GM19438 (cell line): ENCODE results near the gene TTC1.
"Not testable (repeated sequence)": the region's sequence is repeated elsewhere in the genome, so short reads cannot be mapped to it uniquely, and the experiment has no call there.

ENCODE experiments used
- ATAC-seq: cut with Tn5 transposase; IDR thresholded peaks from one replicate; pipeline ENCODE4 v1.9.1; 2021; ENCODE audit warnings: low read depth; ENCODE audit not compliant: unreplicated experiment

Gene TTC1

DNA sequence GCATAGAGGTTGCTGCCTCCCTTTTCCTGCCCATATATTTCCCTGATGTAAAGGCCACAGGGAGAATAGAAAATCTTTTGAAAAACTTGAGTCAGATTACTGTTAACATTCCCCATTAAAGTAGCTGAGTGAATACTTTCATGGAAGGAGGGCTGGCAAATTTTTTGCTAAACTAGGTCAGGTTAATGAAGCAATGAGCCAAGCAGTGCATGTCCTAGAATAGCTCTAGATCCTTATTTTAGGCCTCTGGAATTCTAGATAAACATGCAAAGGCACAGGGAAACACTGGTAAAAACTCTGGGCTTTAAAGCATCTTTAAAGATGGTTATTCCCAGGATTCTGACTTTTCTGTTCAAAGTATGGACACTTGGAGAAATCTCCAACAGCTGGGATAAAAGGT is 27.9 kb downstream of the TTC1 start:
- no peak for ATAC-seq

DNA sequence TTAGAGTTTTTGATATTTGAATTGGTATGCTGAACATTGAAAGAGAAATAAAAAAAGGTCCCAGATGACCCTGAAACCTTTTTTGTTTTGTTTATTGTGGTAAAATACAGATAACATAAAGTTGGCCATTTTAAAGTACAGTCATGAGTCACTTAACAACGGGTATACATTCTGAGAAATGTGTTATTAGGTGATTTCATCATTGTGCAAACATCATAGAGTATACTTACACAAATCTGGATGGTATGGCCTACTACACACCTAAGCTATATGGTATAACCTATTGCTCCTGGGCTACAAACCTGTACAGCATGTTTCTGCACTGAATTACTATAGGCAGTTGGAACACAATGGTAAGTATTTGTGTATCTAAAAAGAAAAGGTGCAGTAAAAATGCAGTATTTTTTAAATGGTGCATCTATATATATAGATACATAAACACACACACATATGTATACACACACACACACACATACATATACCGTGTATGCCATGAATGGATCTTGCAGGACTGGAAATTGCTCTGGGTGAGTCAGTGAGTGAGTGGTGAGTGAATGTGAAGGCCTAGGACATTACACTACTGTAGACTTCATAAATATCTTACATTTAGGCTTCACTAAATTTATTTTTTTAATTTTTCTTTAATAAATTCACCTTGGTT is 31.0 kb downstream of the TTC1 start:
- no peak for ATAC-seq

DNA sequence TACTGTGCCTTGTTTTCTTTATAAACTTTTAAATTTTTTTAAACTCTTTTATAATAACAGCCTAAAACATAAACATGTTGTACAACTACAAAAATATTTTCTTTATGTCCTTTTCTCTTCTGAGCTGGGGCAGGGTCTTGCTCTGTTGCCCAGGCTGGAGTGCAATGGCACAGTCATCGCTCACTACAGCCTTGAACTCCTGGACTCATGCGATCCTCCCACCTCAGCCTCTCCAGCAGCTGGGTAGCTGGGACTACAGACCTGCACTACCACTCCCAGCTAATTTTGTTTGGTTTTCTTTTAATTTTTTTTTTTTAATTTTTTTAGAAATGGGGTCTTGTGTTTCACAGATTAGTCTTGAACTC is 31.5 kb downstream of the TTC1 start:
- ATAC-seq = no peak

DNA sequence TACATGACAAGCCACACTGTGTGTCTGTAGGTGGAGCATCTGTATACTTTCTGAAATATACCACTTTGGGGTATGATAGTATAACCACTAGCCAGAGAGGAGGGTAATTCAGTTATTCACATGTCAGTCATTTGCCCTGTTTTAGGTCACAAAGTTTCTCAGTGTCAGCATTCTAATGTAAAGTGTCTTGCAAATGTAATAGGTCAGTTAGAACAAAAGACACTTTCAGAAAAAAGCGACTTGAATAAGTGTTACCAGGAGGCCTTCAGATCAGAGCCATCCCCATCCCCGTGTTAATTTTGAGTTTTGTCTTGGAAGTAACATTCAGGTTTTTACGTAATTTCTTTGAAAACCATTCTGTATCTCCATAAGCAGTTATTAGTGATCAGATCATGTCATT is 33.7 kb downstream of the TTC1 start:
- ATAC-seq = no peak

DNA sequence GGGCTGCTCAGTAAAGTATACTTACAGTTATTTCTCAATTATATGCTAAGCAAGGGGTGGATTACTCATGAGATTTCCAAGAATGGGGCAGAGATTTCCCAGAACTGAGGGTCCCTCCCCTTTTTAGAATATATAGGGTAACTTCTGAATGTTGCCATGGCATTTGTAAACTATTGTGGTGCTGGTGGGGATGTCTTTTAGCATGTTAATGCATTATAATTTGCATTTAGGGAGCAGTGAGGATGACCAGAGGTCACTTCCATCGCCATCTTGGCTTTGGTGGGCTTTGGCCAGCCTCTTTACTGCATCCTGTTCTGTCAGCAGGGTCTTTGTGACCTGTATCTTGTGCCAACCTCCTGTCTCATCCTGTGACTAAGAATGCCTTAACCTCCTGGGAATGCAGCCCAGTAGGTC is 35.5 kb downstream of the TTC1 start:
- ATAC-seq = no peak

DNA sequence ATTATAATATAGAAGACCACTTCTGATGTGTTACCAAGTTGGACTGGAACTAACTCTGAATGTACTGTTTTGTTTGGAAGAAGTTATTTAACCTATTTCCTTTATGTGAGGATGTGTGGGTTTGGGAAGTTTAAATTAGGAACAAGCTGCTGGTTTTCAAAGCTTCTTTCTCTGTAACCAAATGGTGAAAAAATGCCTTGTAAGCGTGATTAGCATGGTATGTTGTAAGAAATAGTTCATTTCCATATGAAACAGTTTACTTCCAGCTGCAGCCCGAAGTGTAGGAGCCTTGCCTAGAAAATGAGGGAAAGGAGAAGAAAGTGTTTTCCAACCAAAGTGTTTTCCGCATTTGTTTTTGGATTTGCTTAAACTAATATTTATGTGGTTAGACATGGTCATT is 36.0 kb downstream of the TTC1 start:
- ATAC-seq = no peak

DNA sequence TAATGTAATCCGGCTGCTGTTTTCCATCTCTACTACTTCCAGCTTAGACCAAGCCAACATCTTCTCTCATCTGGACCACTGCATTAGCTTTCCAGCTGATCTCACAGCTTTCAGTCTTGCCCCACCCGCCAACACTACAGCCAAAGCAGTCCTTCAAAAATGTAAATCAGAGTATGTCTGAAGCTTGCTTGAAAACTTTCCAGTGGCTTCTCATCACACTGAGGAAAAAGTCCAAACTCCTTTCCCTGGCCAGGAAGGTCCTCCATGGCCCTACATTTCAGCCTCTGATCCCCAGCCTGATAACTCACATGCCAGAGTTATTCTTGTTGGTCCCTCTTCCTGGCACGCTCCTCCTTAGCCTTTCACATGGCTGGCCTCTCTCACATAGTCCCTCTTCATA is 38.5 kb downstream of the TTC1 start:
- ATAC-seq = no peak

DNA sequence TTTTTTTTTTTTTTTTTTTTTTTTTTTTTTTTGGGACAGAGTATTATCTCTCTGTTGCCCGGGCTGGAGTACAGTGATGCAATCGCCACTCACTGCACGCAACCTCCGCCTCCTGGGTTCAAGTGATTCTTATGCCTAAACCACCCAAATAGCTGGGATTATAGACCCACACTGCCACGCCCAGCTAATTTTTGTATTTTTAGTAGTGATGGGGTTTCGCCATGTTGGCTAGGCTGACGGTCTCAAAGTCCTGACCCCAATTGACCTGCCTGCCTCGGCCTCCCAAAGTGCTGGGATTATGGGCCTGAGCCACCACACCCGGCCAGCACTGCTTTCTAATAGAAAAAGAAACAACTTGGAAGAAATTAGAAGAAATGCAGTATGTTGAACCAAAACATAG is 39.2 kb downstream of the TTC1 start:
- no peak for ATAC-seq

DNA sequence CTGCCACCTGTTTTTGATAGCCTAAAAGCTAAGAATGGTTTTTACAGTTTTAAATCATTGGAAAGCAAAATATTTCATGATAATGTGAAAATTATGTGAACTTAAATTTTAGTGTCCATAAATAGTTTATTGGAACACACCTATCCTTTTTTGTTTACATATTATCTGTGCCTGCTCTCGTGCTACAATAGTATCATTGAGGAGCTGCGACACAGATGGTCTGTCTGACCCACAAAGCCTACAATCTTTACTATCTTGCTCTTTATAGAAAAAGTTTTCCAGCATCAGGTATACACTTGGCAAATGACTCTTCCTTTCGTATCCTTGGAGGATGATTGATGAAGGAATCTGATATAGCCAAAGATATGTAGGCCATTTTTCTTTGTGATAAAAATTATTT is 40.2 kb downstream of the TTC1 start:
- ATAC-seq = no peak

DNA sequence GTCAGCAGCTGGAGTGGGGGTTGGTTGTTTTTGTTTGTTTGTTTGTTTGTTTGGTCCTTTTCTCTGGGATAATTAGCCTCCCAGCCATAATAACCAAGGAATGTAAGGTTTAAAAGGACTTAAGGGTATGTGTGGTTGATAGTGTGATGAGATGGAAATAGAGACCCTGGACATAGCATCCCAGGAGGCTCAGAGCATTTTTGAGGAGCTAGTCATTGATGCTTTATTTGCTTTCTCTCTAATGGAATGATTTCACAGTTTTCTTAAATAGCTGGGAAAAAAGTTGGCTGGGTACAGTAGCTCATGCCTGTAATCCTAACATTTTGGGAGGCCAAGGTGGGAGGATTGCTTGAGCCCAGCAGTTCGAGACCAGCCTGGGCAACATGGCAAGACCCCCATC is 45.1 kb downstream of the TTC1 start:
- ATAC-seq = no peak

DNA sequence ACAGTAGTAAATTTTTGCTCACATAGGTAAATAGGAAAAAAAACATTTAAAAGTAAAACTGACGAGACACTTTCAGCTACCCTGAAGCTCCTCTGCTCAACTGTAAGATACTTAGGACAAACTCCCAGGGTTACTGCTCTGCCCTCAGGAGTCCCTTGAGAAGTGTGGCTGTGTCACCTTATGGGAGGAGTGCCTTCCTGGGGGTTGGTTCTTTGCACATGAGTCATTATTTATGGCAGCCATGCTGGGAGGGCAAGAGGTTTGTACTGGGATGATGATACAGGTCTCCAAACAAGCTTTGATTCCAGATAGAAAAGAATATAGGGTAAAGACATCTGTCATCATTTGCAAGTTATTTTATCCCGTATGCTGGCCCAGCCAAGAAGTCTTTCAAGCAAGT is 45.9 kb downstream of the TTC1 start:
- ATAC-seq = no peak

DNA sequence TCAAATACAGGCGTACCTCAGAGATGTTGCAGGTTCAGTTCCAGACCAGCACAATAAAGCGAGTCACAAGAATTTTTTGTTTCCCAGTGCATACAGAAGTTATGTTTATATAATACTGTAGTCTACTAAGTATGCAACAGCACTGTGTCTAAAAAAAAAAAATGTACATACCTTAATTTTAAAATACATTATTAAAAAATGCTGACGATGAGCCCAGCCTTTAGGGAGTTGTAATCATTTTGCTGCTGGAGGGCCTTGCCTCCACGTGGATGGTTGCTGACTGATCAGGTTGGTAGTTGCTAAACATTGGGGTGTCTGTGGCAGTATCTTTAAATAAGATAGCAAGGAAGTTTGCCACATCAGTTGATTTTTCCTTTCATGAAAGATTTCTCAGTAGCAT is 48.3 kb downstream of the TTC1 start:
- no peak for ATAC-seq

DNA sequence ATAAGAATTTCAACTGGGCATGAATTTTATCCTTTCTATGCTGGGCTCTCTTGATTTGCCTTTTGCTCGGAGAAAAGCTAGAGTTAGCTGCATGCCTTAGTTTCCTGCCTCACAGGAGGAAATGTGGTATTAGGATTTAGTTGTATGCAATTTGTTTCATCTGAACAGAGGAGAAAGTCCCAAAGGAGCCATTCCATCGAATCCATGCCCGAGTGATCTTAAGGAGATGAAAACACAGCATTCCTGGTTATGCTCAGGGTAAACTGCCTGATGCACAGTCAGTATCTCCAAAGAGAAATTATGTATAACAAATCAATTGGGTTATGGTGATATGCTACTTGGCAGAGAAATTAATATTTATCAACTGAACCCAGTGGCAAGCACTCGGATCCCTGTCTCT is 51.1 kb downstream of the TTC1 start:
- no peak for ATAC-seq

DNA sequence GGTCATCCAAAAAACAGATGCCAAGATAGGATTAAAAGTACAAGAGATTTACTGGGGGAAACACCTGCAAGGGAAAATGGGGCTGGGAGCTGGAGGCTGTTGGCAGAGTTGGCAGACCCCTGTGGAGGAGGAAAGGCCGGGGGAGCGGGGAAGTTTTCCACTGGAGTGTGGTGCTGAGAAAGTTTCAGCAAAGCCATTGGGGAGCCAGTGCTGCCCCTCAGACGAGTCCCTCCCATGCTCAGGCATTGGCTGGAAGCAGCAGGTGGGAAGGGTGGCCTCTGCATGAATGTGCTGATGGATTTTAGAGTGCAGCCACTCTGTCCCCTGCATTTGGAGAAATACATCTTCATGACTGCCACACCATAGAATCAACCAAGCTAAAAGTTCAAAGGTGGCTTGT is 52.8 kb downstream of the TTC1 start:
- no peak for ATAC-seq

DNA sequence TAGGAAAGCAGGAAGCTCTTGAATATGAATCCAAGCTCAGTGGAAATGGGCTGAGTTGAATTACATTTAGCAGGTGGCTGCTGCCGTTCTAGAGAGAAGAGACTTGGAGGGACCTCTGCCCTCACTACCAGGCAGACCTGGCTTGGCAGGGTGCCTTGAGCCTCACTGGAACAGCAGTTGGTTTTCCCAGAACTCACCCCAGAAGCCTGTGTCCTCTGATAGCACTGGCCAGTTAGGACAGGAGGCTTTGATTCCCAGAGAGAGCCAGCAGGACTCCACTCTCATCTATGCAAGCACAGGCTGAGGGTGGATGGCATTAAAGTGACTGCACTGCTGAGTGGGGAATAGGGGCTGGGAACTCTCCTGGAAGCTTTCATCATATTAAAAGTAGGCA is 55.5 kb downstream of the TTC1 start:
- ATAC-seq = no peak

DNA sequence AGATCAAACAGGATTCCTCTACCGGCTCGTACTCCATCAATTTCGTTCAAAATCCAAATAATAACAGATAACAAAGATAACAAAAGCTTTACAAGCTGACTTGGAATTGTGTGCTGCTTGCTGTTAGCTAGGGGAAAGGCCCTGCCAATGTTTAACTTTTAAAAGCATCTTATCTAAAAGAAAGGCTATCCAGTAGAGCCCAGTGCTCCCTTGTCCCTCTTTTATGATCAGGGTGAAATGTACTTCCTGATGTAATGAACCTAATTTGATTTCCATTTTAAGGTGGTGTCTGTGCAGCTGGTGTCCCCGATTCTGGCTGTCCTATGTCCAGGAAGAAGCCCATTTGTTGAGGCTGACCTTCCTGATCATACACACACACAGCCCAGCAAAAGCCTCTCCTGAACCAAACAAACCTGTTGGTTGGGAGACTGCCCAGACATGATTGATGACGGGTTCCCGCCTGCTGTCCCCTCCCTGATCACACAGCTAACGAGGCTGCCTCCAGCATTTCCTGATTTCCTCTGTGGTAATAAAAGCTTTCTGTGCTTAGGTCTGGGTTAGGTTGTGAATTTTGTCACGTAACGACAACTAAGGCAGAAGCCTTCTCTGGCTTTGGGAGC is 56.2 kb downstream of the TTC1 start:
- ATAC-seq = no peak

DNA sequence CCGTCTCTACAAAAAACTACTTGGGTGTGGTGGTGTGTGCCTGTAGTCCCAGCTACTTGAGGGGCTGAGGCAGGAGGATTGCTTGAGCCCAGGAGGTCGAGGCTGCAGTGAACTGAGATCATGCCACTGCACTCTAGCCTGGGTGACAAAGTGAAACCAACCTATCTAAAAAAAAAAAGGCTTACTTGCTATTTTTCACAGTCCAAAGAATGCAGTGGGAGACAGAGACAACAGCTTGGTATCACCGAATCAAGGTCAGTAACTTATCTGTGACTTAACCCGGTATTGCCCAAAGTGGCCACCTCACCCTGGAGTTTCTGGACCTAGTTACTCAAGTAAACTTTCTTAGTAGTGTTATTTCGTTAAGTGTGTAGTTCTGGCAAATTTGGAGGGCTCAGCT is 60.2 kb downstream of the TTC1 start:
- ATAC-seq = not testable (repeated sequence)

DNA sequence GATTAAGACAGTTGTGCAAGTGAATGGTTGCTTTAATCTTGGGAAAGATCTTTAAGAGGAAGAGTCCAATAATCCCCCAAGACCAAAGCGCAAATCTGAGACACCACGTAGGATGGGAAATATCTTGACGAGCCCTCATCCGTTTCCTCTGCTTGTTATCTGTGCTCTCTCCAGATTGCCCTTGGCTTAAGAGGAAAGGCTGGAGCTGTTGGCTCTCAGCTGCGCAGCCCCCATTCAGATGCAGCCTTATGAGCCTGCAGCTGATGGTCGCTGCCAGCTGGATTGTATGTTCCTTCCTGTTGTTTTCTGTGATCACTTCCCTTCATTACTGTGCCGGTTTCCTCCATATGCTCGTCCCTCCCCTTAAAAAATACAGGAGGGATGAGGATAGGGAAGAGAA is 62.6 kb downstream of the TTC1 start:
- no peak for ATAC-seq

DNA sequence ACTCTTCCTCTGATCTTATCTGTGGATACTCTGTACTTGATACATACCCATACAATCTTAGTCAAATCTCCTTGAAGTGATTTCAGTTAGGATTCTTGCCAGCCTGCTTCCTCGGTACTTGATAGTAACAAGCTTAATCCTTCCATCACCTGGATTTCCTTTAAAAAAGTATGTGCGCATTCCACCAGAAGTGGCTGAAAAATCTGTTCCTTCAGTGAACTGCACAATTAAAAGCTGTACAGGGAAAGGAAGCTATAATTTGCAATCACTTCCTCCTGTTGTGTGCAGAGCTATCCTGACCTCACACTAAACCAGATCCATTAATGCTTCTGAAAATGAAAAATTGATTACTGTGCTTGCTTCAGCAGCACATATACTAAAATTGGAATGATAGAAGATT is 63.0 kb downstream of the TTC1 start:
- ATAC-seq = no peak

DNA sequence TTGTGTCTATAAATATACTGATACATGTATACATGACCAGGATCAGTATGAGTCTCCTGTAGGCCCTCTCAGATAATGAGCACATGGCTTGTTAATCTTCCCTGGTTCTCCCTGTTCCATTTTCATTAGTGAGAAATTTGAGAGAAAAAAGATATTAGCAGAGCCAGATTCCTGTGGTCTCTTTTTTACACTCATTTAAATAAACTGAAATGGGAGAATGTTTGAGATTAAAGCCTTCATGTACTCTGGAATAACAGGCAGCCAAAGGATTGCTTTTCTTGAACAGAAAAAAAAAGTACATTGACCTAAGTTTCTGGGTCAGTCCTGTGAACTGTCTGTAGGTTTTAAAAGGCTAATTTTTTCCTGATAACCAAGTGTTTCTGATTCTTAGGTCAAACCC is 66.1 kb downstream of the TTC1 start:
- ATAC-seq = no peak

DNA sequence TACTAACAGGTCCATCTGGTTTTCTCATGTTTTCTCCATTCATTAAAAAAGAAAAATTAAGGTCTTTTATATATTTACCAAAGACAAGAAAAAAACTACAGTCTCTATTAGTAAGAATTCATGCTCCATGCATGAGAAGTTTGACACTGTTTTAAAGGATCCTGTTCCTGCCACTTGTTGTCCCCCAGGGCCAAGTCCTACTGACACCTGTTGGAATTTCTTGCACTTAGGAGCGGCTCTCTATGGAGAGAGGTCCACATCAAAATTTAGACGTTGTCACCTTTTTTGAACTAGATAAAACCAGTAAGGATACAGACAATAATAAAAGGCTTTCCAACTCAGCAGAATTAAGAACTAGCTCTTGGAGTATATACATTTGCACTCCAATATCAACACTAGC is 68.1 kb downstream of the TTC1 start:
- no peak for ATAC-seq

DNA sequence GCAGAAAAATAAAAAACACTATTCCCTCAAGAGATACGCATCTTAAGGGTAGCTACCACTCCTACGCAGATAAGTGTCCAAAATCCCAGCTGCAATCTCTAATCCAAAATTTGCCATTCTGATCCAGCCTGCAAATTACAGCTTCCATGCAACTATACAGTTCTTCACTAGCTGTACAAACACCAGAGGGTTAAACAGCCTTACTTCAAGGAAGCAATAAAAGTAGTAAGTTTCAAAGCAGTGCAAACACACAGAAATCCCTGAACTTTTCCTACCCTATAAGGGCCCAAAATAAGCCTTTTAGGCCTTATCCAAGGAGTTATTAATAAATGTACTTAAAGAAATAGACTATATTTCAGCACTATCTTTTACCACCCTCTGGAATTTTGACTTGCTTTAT is 70.8 kb downstream of the TTC1 start:
- no peak for ATAC-seq

DNA sequence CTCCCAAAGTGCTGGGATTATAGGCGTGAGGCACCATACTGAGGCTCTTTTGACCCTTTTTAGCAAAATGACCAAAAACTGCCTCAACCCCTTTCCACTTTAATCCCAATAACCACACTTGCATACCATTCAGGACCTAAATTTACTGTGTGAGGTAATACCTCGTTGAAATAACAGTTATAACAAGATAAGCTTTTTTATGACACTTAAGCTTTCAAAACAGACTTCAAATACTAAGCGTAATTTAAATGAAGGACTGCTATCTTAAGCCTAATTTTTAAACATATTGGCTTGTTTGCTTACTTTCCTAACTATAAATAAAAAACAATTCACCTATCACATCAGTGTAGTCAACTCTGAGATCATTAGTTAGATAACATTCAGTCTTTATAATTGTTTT is 72.6 kb downstream of the TTC1 start:
- ATAC-seq = no peak
